Panc1 (cell line): ENCODE data around the gene SCRN1. TPM values are rescaled to one million over a fixed set of nuclear protein-coding genes. Genes with fewer than 3 reads are reported as not detected.

ENCODE experiments used
- ATAC-seq: fragments of 200-7000 bp; cut with Tn5 transposase; 2 replicates; pipeline ENCODE4 v1.9.1; 2020; ENCODE audit warnings: mild to moderate bottlenecking, moderate library complexity
- BruUV-seq: library from RNA; stranded (reverse); fragments of 400-500 nt; replicated peaks from 2 replicates; lab custom pipeline; 2021; lab: Mats Ljungman, UMichigan
- CTCF ChIA-PET: fragments of 300-600 bp; sonication (Branson Sonifier 250); formaldehyde crosslinking; loops from one replicate; lab custom pipeline; 2022; ENCODE audit warnings: antibody characterized with exemption; lab: Charles Lee
- POLR2A ChIA-PET: fragments of 300-600 bp; sonication (Branson Sonifier 250); formaldehyde crosslinking; loops from one replicate; lab custom pipeline; 2022; ENCODE audit warnings: antibody characterized with exemption; lab: Charles Lee
- DNase-seq: peaks from one replicate; pipeline ENCODE4 v3.0.0-alpha.2; 2010; ENCODE audit warnings: low read depth, low spot score
- H3K27ac ChIP-seq: 2 replicates; pipeline ENCODE4 v1.5.1; 2011; ENCODE audit warnings: mild to moderate bottlenecking, low read length, inconsistent platforms
- H3K27me3 ChIP-seq: fragments of 200-500 bp; sonication (Bioruptor generic); 2 replicates; pipeline ENCODE4 v1.6.0; 2014; ENCODE audit warnings: low read length, inconsistent platforms; ENCODE audit not compliant: control insufficient read depth, insufficient read depth
- H3K36me3 ChIP-seq: fragments of 200-500 bp; sonication (Bioruptor generic); 2 replicates; pipeline ENCODE4 v1.5.1; 2014; ENCODE audit warnings: inconsistent platforms, mild to moderate bottlenecking, low read length, moderate library complexity; ENCODE audit not compliant: control insufficient read depth, insufficient read depth
- H3K4me1 ChIP-seq: 2 replicates; pipeline ENCODE4 v1.5.1; 2011; ENCODE audit warnings: inconsistent platforms, mild to moderate bottlenecking, low read length, moderate library complexity; ENCODE audit not compliant: control insufficient read depth, insufficient read depth
- H3K4me3 ChIP-seq, 2 experiments: 2 replicates each; pipeline ENCODE4 v1.5.1; 2011 to 2012; ENCODE audit warnings: low read depth in 2 of 2, low read length in 2 of 2, mild to moderate bottlenecking in 2 of 2, inconsistent platforms in 1 of 2, moderate library complexity in 1 of 2
- H3K9me3 ChIP-seq: fragments of 200-500 bp; sonication (Bioruptor generic); 2 replicates; pipeline ENCODE4 v1.5.1; 2014; ENCODE audit warnings: low read depth, mild to moderate bottlenecking, inconsistent platforms, low read length, moderate library complexity; ENCODE audit not compliant: control insufficient read depth, insufficient read depth
- POLR2AphosphoS5 ChIP-seq: IDR thresholded peaks from 2 replicates; pipeline ENCODE4 v1.6.1; 2012; ENCODE audit warnings: mild to moderate bottlenecking, low read depth, low read length, moderate library complexity
- SIN3A ChIP-seq: IDR thresholded peaks from 2 replicates; pipeline ENCODE4 v1.6.1; 2012; ENCODE audit warnings: low read depth, mild to moderate bottlenecking, low read length, moderate library complexity, borderline replicate concordance; ENCODE audit not compliant: insufficient read depth
- TCF7L2 ChIP-seq: IDR thresholded peaks from 2 replicates; pipeline ENCODE4 v1.6.1; 2011; ENCODE audit warnings: mild to moderate bottlenecking, low read depth, low read length, inconsistent platforms
- in situ Hi-C: cut with HindIII; loops from 2 replicates; pipeline ENCODE4 v1.10.0; 2016; ENCODE audit warnings: low sequenced_read_pairs, low pct_unique_long_range_greater_than_20kb
- intact Hi-C: fragments of 100-400 bp; cut with micrococcal nuclease; formaldehyde crosslinking; loops from one replicate; pipeline ENCODE4 v1.10.0; 2022; ENCODE audit not compliant: unreplicated experiment
- total RNA-seq: library from RNA; stranded (reverse); gene quantifications from one replicate; pipeline ENCODE4 v1.2.1, GENCODE V29; 2021; ENCODE audit not compliant: unreplicated experiment
- TF ChIP-seq, protein P1 (sequence below): fragments of 450-650 bp; IDR thresholded peaks from 2 replicates; pipeline ENCODE4 v1.5.1; 2017; ENCODE audit warnings: mild to moderate bottlenecking
- TF ChIP-seq, protein P2 (sequence below), 2 experiments: IDR thresholded peaks; 2 replicates each; pipeline ENCODE4 v1.6.1; 2011 to 2012; ENCODE audit warnings: low read depth in 2 of 2, control low read depth in 1 of 2, low read length in 1 of 2, mild to moderate bottlenecking in 1 of 2, moderate library complexity in 1 of 2; ENCODE audit not compliant: insufficient read depth in 1 of 2

The SCRN1 gene
- total RNA-seq, 1 experiment from 2014 or later = 189 TPM

DNA sequence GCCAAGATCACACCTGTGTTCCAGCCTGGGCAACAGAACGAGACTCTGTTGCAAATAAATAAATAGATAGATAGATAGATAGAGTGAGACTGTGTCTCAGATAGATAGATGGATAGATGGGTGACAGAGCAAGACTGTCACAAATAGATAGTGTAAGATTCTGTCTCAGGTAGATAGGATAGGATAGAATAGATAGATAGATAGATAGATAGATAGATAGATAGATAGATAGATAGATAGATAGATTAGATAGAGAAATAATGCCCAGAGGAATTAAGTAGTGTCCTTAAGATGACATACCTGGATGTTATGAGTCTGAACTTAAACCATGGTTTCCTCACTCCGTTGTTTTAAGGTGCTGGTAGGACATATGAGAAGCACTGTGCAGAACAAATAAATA is 46.6 kb upstream of the SCRN1 start:
- DNase-seq = no peak
- Histone ChIP-seq H3K27ac (no peak overlapping the region), H3K36me3 (no peaks in the 10 kb centered on the region), H3K4me3 (no peak overlapping the region), H3K4me1 (peaks cover 13% of the 10 kb centered on the region), H3K9me3 (no peaks in the 10 kb centered on the region), H3K27me3 (no peaks in the 10 kb centered on the region)
- ChIA-PET POLR2A (interaction anchor here (1.5 kb wide), 1 partner anchor 48 kb away, joined by 4 read pairs; no protein-coding TSS in a partner anchor), CTCF (no interaction called here)
- BruUV-seq = no TSS peak
- TF ChIP-seq, protein P1, sequence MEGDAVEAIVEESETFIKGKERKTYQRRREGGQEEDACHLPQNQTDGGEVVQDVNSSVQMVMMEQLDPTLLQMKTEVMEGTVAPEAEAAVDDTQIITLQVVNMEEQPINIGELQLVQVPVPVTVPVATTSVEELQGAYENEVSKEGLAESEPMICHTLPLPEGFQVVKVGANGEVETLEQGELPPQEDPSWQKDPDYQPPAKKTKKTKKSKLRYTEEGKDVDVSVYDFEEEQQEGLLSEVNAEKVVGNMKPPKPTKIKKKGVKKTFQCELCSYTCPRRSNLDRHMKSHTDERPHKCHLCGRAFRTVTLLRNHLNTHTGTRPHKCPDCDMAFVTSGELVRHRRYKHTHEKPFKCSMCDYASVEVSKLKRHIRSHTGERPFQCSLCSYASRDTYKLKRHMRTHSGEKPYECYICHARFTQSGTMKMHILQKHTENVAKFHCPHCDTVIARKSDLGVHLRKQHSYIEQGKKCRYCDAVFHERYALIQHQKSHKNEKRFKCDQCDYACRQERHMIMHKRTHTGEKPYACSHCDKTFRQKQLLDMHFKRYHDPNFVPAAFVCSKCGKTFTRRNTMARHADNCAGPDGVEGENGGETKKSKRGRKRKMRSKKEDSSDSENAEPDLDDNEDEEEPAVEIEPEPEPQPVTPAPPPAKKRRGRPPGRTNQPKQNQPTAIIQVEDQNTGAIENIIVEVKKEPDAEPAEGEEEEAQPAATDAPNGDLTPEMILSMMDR = no peak
- TF ChIP-seq SIN3A (no peak), TCF7L2 (no peak), POLR2AphosphoS5 (no peak)
- TF ChIP-seq, protein P2, sequence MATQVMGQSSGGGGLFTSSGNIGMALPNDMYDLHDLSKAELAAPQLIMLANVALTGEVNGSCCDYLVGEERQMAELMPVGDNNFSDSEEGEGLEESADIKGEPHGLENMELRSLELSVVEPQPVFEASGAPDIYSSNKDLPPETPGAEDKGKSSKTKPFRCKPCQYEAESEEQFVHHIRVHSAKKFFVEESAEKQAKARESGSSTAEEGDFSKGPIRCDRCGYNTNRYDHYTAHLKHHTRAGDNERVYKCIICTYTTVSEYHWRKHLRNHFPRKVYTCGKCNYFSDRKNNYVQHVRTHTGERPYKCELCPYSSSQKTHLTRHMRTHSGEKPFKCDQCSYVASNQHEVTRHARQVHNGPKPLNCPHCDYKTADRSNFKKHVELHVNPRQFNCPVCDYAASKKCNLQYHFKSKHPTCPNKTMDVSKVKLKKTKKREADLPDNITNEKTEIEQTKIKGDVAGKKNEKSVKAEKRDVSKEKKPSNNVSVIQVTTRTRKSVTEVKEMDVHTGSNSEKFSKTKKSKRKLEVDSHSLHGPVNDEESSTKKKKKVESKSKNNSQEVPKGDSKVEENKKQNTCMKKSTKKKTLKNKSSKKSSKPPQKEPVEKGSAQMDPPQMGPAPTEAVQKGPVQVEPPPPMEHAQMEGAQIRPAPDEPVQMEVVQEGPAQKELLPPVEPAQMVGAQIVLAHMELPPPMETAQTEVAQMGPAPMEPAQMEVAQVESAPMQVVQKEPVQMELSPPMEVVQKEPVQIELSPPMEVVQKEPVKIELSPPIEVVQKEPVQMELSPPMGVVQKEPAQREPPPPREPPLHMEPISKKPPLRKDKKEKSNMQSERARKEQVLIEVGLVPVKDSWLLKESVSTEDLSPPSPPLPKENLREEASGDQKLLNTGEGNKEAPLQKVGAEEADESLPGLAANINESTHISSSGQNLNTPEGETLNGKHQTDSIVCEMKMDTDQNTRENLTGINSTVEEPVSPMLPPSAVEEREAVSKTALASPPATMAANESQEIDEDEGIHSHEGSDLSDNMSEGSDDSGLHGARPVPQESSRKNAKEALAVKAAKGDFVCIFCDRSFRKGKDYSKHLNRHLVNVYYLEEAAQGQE (IDR thresholded peaks at IDR 0.05; ENCODE audit: insufficient read depth in 1 of 2, low read depth in 2 of 2, low read length in 1 of 2) = no peak
- no peak for ATAC-seq
- in situ Hi-C loops (no loop called here), intact Hi-C loops (no loop called here)

DNA sequence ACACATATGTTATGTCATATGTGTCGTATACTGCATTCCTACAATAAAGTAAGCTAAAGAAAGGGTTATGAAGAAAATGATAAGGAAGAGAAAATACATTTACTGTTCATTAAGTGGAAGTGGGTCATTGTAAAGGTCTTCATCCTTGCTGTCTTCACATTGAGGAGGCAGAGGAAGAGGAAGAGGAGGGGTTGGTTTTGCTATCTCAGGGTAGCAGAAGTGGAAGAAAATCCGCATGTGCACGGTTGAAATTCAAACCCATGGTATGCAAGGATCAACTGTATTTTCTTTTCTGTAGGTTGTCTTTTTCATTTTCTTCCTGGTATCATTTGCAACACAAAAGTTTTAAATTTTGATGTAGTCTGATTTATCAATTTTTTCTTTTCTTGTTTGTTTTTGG is 44.9 kb upstream of the SCRN1 start:
- intact Hi-C loops = no loop called here
- BruUV-seq = no TSS peak
- Histone ChIP-seq H3K36me3 (no peaks in the 10 kb centered on the region), H3K27ac (no peak overlapping the region), H3K4me1 (peaks cover 26% of the 10 kb centered on the region), H3K4me3 (no peak overlapping the region), H3K9me3 (no peaks in the 10 kb centered on the region), H3K27me3 (no peaks in the 10 kb centered on the region)
- DNase-seq (no peak), ATAC-seq (no peak)
- CTCF ChIA-PET = no interaction called here
- in situ Hi-C loops = no loop called here
- POLR2A ChIA-PET = no interaction called here
- TF ChIP-seq, protein P2 (IDR thresholded peaks at IDR 0.05; ENCODE audit: insufficient read depth in 1 of 2, low read depth in 2 of 2, low read length in 1 of 2) = no peak
- TF ChIP-seq POLR2AphosphoS5 (no peak), TCF7L2 (no peak), SIN3A (no peak)
- TF ChIP-seq, protein P1 = no peak
